ENCODE data around the gene TM9SF3. TPM values are rescaled to one million over a fixed set of nuclear protein-coding genes. Genes with fewer than 3 reads are reported as not detected.

The TM9SF3 gene
- total RNA-seq, 1 donor from 2014 or later = 151 TPM

DNA sequence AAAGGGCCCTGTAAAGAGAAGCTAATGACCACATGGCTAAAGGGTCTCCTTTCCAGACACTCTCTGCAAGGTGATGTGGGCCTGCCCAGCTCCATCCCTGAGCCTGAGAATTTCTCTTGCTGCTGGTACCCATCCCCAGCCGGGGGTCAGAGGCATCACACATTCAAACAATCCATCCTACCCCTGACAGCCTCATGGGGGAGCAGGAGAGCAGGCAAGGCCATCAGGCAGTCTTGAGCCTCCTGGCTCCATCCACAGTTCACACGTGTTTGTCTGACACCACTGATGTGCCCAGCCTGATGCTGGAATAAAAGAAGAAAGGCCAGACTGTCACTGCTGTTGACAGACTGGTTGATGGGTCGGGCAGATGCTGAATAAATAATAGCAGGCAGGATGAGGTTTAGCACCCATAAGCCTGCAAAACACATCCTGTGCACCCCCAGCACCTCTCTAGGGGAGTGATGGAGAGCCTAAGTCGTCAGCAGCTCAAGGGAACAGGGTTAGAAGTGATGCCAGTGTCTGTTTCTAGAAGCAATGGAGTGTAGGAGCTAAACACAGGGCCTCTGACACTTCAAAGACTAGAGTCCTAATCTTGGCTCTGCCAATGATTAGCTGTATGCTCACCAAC lies 116.6 kb downstream of the TM9SF3 start:
- no peaks in the 10 kb centered on the region for H3K9me3 Mint-ChIP-seq (ENCODE audit: unreplicated experiment)
- H3K4me3 Mint-ChIP-seq (ENCODE audit: unreplicated experiment) = no peak overlapping the region
- H3K36me3 Mint-ChIP-seq (ENCODE audit: unreplicated experiment) = no peaks in the 10 kb centered on the region
- no peak for DNase-seq (ENCODE audit: extremely low spot score, unreplicated experiment)
- no peaks in the 10 kb centered on the region for H3K4me1 Mint-ChIP-seq (ENCODE audit: unreplicated experiment)
- H3K27me3 Mint-ChIP-seq (ENCODE audit: unreplicated experiment) = no peaks in the 10 kb centered on the region
- H3K27ac Mint-ChIP-seq (ENCODE audit: unreplicated experiment) = no peak overlapping the region
- TF ChIP-seq, protein P1, sequence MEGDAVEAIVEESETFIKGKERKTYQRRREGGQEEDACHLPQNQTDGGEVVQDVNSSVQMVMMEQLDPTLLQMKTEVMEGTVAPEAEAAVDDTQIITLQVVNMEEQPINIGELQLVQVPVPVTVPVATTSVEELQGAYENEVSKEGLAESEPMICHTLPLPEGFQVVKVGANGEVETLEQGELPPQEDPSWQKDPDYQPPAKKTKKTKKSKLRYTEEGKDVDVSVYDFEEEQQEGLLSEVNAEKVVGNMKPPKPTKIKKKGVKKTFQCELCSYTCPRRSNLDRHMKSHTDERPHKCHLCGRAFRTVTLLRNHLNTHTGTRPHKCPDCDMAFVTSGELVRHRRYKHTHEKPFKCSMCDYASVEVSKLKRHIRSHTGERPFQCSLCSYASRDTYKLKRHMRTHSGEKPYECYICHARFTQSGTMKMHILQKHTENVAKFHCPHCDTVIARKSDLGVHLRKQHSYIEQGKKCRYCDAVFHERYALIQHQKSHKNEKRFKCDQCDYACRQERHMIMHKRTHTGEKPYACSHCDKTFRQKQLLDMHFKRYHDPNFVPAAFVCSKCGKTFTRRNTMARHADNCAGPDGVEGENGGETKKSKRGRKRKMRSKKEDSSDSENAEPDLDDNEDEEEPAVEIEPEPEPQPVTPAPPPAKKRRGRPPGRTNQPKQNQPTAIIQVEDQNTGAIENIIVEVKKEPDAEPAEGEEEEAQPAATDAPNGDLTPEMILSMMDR (IDR thresholded peaks at IDR 0.05) = peak; percentile 49

DNA sequence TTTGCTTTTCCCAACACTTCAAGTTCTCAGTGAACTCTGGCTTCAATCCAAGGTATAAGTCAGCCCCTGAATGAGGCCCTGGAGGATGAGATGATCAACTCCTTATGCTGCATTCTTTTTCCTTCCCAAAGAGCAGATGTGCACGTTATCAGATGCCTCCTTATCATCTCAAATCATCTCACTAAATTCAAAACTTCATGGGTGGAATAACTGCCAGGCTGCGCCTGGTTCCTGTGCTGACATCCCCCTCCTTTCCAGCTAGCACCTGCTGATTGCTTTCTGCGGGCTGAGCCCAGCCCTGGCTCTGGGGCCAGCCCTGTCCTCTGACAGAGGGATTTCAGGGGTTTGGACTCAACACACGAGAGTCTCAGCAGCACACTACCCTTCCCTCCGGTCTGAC lies 118.0 kb downstream of the TM9SF3 start:
- Mint-ChIP-seq H3K36me3 (ENCODE audit: unreplicated experiment) (no peaks in the 10 kb centered on the region), H3K27me3 (ENCODE audit: unreplicated experiment) (no peaks in the 10 kb centered on the region), H3K4me3 (ENCODE audit: unreplicated experiment) (no peak overlapping the region), H3K9me3 (ENCODE audit: unreplicated experiment) (no peaks in the 10 kb centered on the region), H3K27ac (ENCODE audit: unreplicated experiment) (no peak overlapping the region), H3K4me1 (ENCODE audit: unreplicated experiment) (no peaks in the 10 kb centered on the region)
- TF ChIP-seq, protein P1 (IDR thresholded peaks at IDR 0.05) = no peak
- DNase-seq (ENCODE audit: extremely low spot score, unreplicated experiment) = no peak

Other genes starting within 250 kb of the TM9SF3 start
- gene OPALIN, start 228.0 kb downstream of the TM9SF3 start, total RNA-seq = not detected in 2 replicates
- 0.18 TPM in 1 of 2 replicates, not detected in the other for gene TLL2, start 73.1 kb downstream of the TM9SF3 start, total RNA-seq
- gene PIK3AP1, start 133.5 kb upstream of the TM9SF3 start, total RNA-seq = 0.19 and 0.39 TPM in 2 replicates
- 22.6 and 26.8 TPM in 2 replicates for gene LCOR, start 245.3 kb upstream of the TM9SF3 start, total RNA-seq